SKM-1 (cell line): ENCODE data around the gene FAM200C.

Experiments
- DNase-seq: peaks from one replicate; lab custom pipeline; 2025; ENCODE audit not compliant: unreplicated experiment; lab: John Stamatoyannopoulos, UW

FAM200C gene

DNA sequence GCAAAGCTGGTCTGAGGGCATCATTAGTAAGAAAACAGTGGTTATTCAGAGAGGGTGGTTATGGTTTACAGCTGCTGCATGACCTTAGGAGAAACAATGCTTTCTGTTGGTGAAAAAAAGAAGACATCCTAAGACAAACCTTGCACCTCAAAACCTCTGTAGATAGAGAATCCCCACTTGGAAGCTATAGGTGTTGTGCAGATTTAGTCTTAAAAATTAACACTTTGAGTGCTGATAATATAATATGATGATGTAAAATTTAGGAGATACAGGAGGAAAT is 20.4 kb upstream of the FAM200C start:
- no peak for DNase-seq

DNA sequence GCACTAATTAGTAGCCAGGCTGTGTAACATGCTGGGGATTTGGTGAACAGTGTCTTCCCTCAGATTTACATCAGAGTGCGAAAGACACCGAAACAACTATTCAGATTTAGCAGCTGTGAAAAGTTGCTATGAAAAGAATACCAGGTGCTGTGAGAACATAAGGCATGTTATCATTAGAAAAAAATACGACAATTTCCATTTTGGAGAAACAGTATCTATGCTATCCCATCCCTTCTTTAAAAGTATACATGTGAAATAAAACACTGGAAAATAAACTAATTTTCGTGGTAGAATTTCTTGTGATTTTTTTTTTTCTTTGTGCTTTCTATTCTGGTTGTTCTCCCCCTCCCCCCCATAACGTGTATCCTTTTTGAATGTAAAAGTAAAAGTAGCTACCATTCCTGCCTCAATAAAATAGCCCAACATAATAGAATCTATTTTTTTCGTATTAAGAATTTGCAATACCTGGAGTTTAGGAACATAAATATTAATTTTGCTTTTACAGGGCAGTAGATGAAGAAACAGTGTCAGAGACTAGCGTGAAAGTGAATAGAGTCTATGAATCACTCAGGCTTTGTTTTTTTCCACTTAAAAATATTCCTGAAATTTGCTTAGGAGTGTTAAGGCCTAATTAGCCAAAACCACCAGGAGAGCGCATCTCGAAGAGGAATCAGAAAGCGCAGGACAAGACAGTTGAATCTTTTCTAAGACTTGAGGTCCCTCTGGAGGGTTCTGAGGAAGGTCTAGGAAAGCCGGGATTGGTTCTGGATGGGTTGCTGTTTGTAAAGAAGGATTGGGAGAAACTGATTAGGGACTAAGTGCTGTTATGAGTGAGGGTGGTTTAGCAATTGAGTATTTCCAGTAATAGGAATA is 19.8 kb upstream of the FAM200C start:
- no peak for DNase-seq

DNA sequence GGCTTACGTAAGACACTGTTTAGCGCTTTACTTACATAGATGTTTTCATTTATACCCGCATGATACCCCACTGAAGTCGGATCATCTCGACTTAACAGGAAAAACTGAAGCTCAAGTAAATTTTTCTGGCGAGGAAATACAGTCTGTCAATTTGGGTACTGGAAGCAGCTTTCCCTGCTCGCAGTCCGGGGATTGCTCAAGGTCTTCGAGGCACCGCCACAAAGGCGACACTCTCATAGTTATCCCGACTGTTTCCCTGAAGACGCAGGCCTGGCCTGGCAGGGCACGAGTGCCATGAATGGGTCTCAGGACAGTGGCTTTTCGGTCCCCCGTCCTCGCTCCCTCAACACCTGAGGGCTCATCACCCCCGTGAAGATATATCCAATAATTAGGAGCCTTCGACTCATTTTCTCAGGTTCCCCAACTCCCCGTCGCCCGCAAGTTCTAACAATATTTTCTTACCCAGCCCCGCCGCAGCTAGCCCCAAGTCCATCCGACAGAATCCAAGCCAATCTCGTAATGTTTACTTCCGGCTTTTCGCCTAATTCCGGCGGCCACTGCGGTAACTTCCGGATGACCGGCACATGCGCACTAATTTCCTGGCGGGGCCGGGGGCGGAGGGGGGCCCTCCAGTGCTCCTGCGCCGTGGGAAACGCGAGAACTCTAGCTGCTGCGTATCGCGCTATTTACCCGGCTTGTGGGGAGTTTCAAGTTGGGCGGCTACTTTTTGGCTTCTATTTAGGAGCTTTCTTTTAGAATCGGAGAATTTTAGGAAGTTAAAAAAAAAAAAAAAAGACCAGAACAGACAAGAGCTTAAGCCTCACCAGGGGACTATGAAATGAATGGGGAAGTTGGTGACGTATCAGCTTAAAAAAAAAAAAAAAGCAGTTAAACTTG is 19.0 kb upstream of the FAM200C start, which contains the start of gene SLU7:
Gene SLU7, minus strand, starts transcription at position 521 of the 897 bp plus-strand sequence. CDS start 3,787 bp downstream, outside the sequence.
- peak; percentile 91 for DNase-seq

DNA sequence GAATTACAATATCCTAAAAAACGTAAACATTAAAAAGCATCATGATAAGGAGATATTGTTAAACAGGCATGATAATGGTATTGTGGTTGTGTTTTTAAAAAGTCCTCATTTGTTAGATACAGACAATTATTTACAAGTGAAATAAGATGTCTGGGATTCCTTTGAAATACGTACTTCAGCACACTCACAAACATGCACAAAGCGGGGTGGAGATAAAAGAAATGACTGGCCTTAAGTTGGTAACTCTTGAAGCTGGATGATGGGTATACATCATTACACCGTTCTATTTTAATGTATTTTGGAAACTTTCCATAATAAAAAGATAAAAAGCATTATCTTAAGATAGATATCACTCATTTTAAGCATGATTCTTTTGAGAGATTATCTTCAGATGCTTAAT is 1.0 kb downstream of the FAM200C start:
- DNase-seq = no peak

DNA sequence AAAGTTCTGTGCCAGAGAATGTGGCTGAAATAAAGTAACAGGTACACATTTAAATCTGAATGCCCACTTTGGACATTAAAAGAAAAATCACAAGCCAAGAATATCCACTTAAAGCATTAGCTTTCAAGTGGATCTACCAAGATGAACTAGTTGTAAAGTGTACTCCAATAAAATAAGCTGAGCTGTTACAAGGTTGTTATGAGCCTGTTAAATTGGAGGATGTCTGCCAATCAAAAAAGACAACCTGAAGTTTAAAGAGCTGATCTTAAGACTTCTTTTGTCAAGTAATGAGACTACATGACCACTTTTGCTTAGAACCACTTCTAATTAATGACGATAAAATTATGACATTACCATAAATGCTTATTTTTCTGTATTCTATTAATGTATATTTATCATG is 2.4 kb downstream of the FAM200C start:
- DNase-seq = no peak

DNA sequence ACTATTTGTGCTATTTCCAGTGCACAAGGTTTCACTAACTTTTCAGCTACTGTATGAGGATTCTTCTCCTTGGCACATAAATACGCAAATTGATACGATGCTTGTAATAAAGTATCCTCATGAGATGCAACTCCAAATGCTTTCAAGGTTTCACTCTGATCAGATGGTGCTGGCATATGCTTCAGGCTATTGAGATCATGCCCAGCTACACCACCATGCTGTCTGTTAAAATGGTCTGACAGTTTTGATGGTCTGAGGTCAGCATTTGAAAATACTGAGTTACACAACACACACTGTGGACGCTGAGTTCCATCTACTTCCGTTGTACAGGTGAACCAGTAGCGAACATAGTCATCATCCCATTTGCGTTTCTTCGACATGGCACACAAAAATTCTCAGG is 4.7 kb downstream of the FAM200C start:
- DNase-seq = no peak

DNA sequence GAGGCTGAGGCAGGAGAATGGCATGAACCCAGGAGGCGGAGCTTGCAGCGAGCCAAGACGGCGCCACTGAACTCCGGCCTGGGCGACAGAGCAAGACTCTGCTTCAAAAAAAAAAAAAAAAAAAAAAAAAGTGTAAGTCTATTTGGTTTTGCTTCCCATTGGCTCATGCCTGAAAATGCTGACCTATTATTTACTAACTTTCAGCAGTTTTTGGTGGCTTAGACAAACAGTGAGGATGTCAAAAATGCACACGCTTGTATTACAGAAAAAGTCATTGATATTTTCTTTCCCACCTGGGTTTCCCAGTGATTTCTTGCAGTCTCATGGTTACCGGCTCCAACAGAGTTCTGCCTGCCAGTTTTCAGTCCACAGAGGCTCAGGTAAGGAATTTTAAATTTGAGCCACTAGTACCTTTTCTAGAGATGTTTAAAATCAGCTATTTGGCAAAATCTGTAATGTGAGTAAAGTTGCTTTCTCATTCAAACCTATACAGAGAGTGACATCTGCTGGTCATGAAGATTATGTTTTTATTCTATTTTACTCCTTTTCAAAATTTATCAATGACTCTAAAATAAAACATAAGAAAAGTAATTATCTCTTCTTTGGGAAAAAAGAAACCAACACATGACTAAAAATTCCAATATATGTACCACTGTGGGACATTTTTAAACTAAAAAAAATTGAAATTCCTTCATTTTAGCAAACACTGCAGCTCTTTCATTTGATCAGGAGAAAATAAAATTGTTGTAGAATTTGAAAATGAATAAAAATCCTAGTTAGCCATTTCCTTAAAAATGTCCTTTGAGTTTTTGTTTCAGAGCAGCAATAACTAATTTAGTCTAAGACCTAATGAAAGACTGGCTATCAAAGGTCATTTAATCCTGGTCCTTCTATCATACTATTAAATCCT is 8.8 kb downstream of the FAM200C start:
- DNase-seq = no peak

DNA sequence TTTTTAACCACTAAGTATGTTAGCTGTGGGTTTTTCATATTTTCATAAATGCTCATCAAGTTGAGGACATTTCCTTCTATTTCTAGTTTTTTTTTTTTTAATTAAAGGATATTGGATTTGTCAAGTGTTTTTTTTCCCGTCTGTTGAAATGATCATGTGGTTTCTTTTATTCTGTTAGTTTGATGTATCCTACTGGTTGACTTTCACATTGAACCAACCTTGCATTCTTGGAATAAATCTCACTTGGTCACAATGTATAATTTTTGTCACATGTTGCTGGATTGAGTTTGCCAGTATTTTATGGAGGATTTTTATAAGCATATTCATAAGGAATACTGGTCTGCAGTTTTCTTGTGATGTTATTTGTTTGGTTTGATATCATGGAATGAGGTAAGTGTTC is 12.4 kb downstream of the FAM200C start:
- DNase-seq = no peak

DNA sequence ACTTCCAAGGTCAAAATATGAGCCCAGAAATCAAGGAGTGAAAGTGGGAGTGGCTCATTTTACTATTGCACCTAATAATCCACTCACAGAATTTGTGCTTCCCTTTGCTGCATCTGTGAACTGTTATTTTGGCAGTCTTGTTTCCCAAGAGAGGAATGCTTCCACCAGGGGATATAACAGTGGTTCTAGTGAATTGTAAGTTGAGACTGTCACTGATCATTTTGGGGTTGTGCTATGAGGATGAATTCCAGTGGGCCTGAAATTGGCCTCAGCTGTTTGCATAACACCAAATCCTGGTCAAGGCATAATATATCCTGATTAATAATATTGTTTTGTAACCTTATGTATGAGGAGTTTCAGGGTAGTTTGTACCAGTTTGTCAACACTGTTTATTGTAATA is 14.4 kb downstream of the FAM200C start:
- DNase-seq = no peak

DNA sequence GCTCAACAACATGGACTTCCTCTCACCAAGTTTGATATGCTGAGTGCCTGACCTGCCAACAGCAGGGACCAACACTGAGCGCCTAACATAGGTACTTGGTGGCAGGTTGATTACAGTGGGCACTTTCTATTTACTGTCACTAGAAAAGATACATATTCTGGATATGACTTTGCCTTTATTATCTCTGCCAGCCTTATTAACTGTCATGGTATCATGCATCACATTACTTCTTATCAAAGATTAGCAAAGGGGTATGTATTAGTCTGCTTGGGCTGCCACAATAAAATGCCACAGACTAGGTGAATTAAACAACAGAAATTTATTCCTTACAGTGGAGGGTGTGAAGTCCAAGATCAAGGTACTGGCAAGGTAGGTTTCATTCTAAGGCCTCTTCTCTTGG is 15.2 kb downstream of the FAM200C start:
- DNase-seq = no peak

DNA sequence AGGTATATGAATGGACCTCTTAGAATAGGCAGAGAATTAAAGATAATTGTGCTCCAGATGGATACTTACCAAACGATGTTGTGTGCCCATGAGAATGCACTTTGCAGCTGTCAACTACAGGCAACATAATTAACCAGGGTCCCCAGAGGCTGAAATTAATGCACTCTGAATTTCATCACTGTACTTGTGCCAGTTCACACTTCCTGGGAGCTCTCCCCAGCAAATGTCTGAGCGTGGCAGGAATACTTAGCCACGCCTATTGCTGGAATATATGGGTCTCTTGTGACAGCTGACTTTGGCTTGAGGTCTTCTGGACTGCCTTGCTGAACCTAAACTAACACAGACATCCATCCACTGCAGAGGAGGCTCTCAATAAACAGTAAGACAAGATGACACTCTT is 17.5 kb downstream of the FAM200C start:
- DNase-seq = no peak

DNA sequence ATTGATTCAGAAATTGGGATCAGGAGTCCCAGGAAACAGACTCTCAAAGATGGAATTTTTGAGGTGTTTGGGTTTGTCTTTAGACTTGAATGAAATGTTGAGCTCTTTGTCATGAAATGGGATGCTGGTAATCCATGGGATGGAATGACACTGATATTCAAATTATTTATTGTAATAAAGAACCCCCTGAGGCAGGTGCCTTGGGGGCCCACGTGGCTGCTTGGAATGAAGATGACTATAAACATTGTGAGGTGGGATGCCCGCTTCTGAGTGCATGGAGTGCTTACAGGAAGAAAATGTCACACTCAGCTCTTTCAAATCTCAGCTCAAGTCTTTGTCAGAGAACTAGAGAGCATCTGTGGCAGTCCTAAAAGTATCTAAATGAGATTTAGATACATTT is 19.8 kb downstream of the FAM200C start:
- no peak for DNase-seq

DNA sequence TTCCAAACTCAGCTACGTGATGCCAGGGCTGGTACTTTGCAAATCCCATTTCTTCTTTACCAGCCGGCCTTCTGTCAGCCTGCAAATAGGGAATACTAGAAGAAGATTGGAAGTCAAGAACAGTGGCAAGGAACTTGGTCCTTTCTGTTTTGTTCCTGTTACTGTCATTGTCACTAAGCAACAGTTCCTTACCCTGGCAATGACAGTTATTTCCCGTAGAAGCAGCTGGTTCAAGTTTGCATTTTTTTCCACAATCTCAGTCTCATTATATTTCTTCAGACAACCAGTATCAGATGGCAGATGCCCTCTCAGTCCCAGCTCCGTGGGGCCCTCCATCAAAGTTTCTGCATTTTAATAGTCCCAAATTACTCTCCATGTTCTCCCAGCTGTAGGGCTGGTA is 20.3 kb downstream of the FAM200C start:
- no peak for DNase-seq

DNA sequence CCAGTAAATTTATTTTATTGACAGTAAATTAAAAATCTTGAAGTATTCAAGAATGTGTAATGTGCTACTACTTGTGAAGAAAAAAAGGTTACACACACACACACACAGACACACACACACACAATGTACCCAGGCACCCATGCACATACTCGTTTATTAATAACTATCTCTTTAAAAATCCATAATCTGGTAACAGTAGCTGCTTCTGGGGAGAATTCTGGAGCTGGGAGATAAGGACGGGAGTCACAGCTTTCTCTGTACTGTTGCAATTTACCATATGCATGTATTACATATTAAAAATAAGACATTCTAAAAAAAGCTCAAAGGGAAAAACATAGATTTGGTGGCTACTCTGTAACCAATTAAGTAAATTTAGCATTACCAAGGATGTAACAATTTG is 21.5 kb downstream of the FAM200C start:
- no peak for DNase-seq

DNA sequence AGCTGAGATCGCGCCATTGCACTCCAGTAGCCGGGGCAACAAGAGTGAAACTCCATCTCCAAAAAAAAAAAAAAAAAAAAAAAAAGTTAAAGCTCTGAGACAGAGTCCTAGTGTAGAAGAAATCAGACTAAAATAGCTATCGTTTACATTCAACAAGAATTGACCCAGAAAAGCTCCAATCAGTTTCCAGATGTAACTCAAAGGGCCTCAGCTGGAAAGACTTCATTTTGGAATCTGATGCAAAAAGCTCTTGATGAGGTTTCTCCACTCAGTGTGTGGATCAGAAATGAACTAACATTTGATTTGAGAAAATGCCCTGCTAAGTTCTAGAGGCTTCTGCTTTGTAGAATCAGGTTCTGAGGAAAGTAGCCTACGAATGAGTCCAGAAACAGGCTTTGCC is 22.2 kb downstream of the FAM200C start:
- DNase-seq = no peak

DNA sequence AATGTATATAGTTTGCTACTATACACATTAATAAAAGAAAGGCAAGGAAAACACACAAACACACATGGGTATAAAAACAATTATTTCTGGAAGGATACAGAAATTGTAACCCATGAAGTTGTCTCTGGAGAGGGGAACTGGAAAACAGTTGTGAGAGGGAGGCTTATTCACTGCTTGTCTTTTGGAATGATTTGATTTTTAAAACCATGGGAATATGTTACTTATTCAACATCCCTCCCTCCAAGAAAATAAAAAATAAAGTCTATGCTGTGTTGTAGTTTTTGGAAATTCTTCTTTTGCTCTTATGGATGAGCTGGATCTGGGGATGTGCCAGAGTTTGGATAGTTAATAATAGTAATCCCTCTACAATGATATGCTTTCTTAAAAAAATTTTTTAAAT is 23.4 kb downstream of the FAM200C start:
- DNase-seq = no peak

DNA sequence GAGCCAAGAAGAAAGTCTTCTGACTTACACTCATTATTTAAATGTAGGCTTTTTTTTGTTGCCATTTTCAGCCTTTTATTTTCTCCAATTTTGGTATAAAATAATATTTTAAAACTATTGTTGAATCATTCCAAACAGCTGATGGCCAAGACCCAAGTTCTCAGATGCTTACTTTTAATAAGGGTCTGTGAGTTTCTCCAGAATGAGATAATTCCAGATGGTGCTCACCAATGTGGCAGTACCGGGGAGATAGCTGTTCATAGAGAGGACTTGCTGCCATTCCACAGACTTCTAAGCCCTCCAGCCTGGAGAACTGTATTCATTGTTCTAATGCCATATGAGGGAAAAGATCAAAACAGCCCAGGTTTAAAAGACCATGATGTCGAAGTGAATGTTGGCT is 24.2 kb downstream of the FAM200C start:
- DNase-seq = no peak

DNA sequence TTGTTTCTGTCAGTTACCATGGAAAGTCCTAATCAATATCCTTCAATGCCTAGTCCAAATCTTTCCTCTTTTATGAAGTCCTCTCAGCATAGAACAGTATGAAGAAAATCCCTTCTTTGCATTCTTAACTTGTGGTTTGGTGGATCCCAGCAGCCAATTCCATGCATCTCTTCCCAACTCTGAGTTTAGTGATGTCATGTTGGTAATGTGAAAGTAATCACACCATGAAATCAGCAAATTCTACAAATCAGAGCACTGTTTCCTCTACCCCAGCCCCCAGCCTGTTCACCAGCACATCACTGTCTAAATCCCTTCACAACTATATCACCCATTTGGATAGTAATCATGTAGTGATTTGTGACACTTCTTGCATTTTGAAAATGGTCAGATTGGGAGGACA is 24.7 kb downstream of the FAM200C start:
- DNase-seq = no peak

DNA sequence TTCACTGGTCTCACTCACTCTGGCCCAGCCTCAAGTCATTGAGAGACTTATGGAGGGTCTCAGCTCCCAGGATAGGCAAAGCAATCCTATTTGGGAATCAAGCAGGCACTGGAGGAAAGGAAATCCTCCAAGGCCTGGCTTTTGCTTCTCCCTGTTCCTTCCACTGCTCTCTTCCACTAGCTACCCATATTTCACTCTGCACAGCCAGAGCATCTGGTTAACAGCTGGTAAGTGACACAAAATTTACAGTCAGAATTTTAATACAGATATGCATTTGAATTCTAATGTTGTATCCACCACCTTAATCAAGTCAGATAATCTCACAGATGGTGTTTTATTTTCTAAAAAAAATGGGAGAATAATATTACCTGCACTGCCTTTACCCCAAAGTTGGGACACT is 28.6 kb downstream of the FAM200C start:
- DNase-seq = no peak

DNA sequence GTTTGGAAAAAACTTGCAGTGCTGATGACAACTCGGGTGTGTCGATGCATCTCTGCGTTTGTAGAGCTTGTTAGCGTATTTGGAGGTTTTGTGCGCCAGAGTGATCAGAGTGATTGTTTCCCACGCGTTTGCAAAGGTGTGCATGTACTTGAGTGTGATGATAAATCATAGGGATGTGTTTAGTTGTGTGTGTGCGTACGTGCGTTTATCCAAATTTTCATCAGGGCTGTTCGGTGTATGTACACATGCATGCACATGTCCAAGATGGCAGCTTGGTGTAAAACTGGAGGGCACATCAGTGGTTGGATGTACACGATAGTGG is 29.2 kb downstream of the FAM200C start:
- no peak for DNase-seq

DNA sequence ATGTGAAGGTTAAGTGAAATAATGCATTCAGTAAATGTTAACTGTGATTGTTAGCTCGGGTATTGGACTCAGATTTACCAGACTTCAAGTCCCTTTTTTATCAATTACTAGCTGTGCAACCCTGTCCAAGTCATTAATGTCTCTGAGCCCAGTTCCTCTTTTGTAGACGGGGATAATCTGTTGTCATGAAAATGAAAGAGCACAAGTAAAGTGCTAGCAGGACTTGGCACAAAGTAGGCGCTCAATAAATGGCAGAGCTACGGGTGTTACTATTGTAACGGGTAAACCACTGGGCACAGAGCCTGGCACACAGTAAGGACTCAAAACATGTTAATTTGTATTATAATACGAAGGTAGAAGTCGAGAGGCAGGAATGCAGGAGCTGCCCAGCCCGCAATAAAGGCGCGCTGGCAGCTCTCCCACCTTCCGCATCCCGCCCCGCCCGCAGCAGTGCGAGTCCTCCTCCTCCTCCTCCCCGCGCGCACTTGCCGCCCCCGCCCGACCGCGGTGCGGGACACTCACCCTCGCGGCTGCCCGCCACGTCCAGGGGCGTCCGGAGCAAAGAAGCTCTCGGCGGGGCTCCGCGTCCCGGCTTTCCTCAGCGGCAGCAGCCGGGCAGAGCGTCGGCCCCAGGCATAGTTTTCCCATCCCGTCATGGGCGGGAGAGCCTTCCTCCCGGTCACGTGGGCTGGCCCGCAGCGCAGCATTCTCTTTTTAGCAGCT is 29.7 kb downstream of the FAM200C start, which contains the start of gene C1QTNF2:
Gene C1QTNF2, minus strand, starts transcription at position 637 of the 723 bp plus-strand sequence. CDS start 15,615 bp downstream, outside the sequence.
- no peak for DNase-seq
